Common myeloid progenitor, CD34-positive (primary cell): Measurements from ENCODE around the gene NHLRC3.

Source experiments
- CTCF ChIA-PET: fragments of 350-600 bp; sonication (Branson Sonifier 250); formaldehyde crosslinking; loops from one replicate; lab custom pipeline; 2021; ENCODE audit warnings: antibody characterized with exemption; lab: Charles Lee
- POLR2A ChIA-PET: fragments of 350-600 bp; sonication (Branson Sonifier 250); formaldehyde crosslinking; loops from one replicate; lab custom pipeline; 2021; ENCODE audit warnings: antibody characterized with exemption; lab: Charles Lee
- DNase-seq, 3 donors: peaks; one replicate each; pipeline versions ENCODE4 v3.0.0 to v3.0.0-alpha.2; 2013
- H3K27ac ChIP-seq, 2 experiments: 1 replicate in 1 of 2; 2 replicates in 1 of 2; pipeline ENCODE4 v1.7.0; 2013; ENCODE audit warnings: inconsistent platforms in 2 of 2, low read length in 2 of 2, mild to moderate bottlenecking in 2 of 2, low read depth in 1 of 2, moderate library complexity in 1 of 2; ENCODE audit not compliant: severe bottlenecking in 2 of 2, insufficient read depth in 1 of 2, poor library complexity in 1 of 2
- H3K27me3 ChIP-seq, 5 experiments: replicated peaks in 2 of 5; 1 replicate in 3 of 5; 2 replicates in 2 of 5; pipeline versions ENCODE4 v1.6.1 to v1.7.0; 2013; ENCODE audit warnings: low read length in 4 of 5, mild to moderate bottlenecking in 2 of 5, moderate library complexity in 2 of 5, inconsistent platforms in 1 of 5; ENCODE audit not compliant: insufficient read depth in 5 of 5, control insufficient read depth in 4 of 5
- H3K36me3 ChIP-seq, 4 experiments: 1 replicate in 2 of 4; 2 replicates in 2 of 4; pipeline versions ENCODE4 v1.6.1 to v1.7.0; 2013; ENCODE audit warnings: low read length in 3 of 4, control low read depth in 1 of 4, mild to moderate bottlenecking in 1 of 4; ENCODE audit not compliant: control insufficient read depth in 4 of 4, insufficient read depth in 4 of 4
- H3K4me1 ChIP-seq, 4 experiments: 1 replicate in 3 of 4; 2 replicates in 1 of 4; pipeline versions ENCODE4 v1.6.1 to v1.7.1; 2013; ENCODE audit warnings: low read length in 3 of 4, mild to moderate bottlenecking in 3 of 4, control low read depth in 1 of 4, inconsistent platforms in 1 of 4, moderate library complexity in 1 of 4; ENCODE audit not compliant: control insufficient read depth in 4 of 4, insufficient read depth in 4 of 4; ENCODE audit errors: control extremely low read depth in 1 of 4
- H3K4me3 ChIP-seq, 7 experiments: 1 replicate in 4 of 7; 2 replicates in 3 of 7; pipeline versions ENCODE4 v1.5.1 to v1.7.0; 2013; ENCODE audit warnings: mild to moderate bottlenecking in 7 of 7, low read length in 6 of 7, moderate library complexity in 6 of 7, inconsistent platforms in 2 of 7, low read depth in 2 of 7, control low read depth in 1 of 7; ENCODE audit not compliant: insufficient read depth in 4 of 7, control insufficient read depth in 1 of 7; ENCODE audit errors: extremely low read depth in 1 of 7
- H3K9me3 ChIP-seq, 5 experiments: 1 replicate in 4 of 5; 2 replicates in 1 of 5; pipeline versions ENCODE4 v1.6.1 to v1.7.1; 2013; ENCODE audit warnings: low read length in 4 of 5, mild to moderate bottlenecking in 2 of 5, inconsistent platforms in 1 of 5, low read depth in 1 of 5, moderate library complexity in 1 of 5; ENCODE audit not compliant: control insufficient read depth in 4 of 5, insufficient read depth in 2 of 5; ENCODE audit errors: control extremely low read depth in 1 of 5
- WGBS: methylation state at CpG from one replicate; pipeline ENCODE4 v1.1.5; 2013; ENCODE audit not compliant: insufficient coverage; 5-methylcytosine and 5-hydroxymethylcytosine counted together

Gene NHLRC3

GRCh38 chr13:39052944-39053343 lies 14.7 kb downstream of the NHLRC3 start:
- H3K4me3 ChIP-seq: no peak overlapping the region
- no peak for DNase-seq
- H3K9me3 ChIP-seq: peaks cover 0 to 3% (median 0%) of the 10 kb centered on the region in 5 experiments
- no peak overlapping the region for H3K27ac ChIP-seq
- ChIA-PET POLR2A (no interaction called here), CTCF (interaction anchor here (0.7 to 1.5 kb wide), 4 partner anchors 12 to 1630 kb away, joined by 3 to 4 read pairs (median 4); no protein-coding TSS in a partner anchor)
- no peaks in the 10 kb centered on the region for H3K27me3 ChIP-seq
- peaks cover 0 to 15% (median 6%) of the 10 kb centered on the region in 4 experiments for H3K36me3 ChIP-seq
- H3K4me1 ChIP-seq: no peaks in the 10 kb centered on the region
- WGBS: 98% methylated on average over 5 of the region's 6 CpGs

GRCh38 chr13:39054112-39054511 lies 15.9 kb downstream of the NHLRC3 start:
- CTCF ChIA-PET: no interaction called here
- Histone ChIP-seq H3K4me1 (no peaks in the 10 kb centered on the region), H3K27me3 (no peaks in the 10 kb centered on the region), H3K4me3 (no peak overlapping the region), H3K9me3 (peaks cover 0 to 3% (median 0%) of the 10 kb centered on the region in 5 experiments), H3K36me3 (peaks cover 0 to 13% (median 5%) of the 10 kb centered on the region in 4 experiments), H3K27ac (no peak overlapping the region)
- no peak for DNase-seq
- POLR2A ChIA-PET: no interaction called here
- 75% methylated on average over 2 of the region's 3 CpGs for WGBS

- CTCF ChIA-PET: interaction anchor here (0.9 kb wide), 1 partner anchor 555 kb away, joined by 5 read pairs; no protein-coding TSS in a partner anchor
- WGBS: 100% methylated on average over 1 of the region's 1 CpG
- Histone ChIP-seq H3K4me3 (no peak overlapping the region), H3K27me3 (no peaks in the 10 kb centered on the region), H3K4me1 (no peaks in the 10 kb centered on the region), H3K27ac (no peak overlapping the region), H3K36me3 (peaks cover 0 to 10% (median 4%) of the 10 kb centered on the region in 4 experiments), H3K9me3 (peaks cover 0 to 3% (median 0%) of the 10 kb centered on the region in 5 experiments)
- POLR2A ChIA-PET: no interaction called here
- no peak for DNase-seq
Observed at GRCh38 chr13:39056018-39056417, 17.8 kb downstream of the NHLRC3 start.

GRCh38 chr13:39058040-39058439 lies 19.8 kb downstream of the NHLRC3 start:
- Histone ChIP-seq H3K9me3 (peaks cover 0 to 3% (median 0%) of the 10 kb centered on the region in 5 experiments), H3K4me3 (no peak overlapping the region), H3K36me3 (peaks cover 0 to 10% (median 2%) of the 10 kb centered on the region in 4 experiments), H3K27me3 (no peaks in the 10 kb centered on the region), H3K4me1 (no peaks in the 10 kb centered on the region), H3K27ac (no peak overlapping the region)
- no peak for DNase-seq
- POLR2A ChIA-PET: no interaction called here
- CTCF ChIA-PET: no interaction called here

GRCh38 chr13:39062004-39062403 lies 23.7 kb downstream of the NHLRC3 start:
- ChIA-PET POLR2A (no interaction called here), CTCF (no interaction called here)
- Histone ChIP-seq H3K9me3 (no peaks in the 10 kb centered on the region), H3K36me3 (peaks cover 0 to 6% (median 1%) of the 10 kb centered on the region in 4 experiments), H3K27me3 (no peaks in the 10 kb centered on the region), H3K4me3 (no peak overlapping the region), H3K27ac (no peak overlapping the region), H3K4me1 (no peaks in the 10 kb centered on the region)
- DNase-seq: no peak
- WGBS: 97% methylated on average over 4 of the region's 4 CpGs

GRCh38 chr13:39072842-39073241 lies 34.6 kb downstream of the NHLRC3 start:
- Histone ChIP-seq H3K27me3 (peaks cover 0 to 6% (median 2%) of the 10 kb centered on the region in 5 experiments), H3K9me3 (peaks cover 0 to 1% (median 0%) of the 10 kb centered on the region in 5 experiments), H3K36me3 (no peaks in the 10 kb centered on the region), H3K4me3 (no peak overlapping the region), H3K27ac (no peak overlapping the region), H3K4me1 (no peaks in the 10 kb centered on the region)
- WGBS: 89% methylated on average over 1 of the region's 2 CpGs
- ChIA-PET CTCF (no interaction called here), POLR2A (no interaction called here)
- DNase-seq: no peak

- Histone ChIP-seq H3K4me3 (no peak overlapping the region), H3K36me3 (no peaks in the 10 kb centered on the region), H3K27ac (no peak overlapping the region), H3K27me3 (peaks cover 0 to 6% (median 2%) of the 10 kb centered on the region in 5 experiments), H3K9me3 (peaks cover 0 to 1% (median 0%) of the 10 kb centered on the region in 5 experiments), H3K4me1 (no peaks in the 10 kb centered on the region)
- ChIA-PET CTCF (interaction anchor here (1.5 kb wide), 1 partner anchor 11 kb away, joined by 3 read pairs; no protein-coding TSS in a partner anchor), POLR2A (interaction anchor here (0.6 kb wide), 1 partner anchor 23 kb away, joined by 4 read pairs; no protein-coding TSS in a partner anchor)
- WGBS: 85% methylated on average over 3 of the region's 3 CpGs
- DNase-seq: no peak
Observed at GRCh38 chr13:39073983-39074382, 35.7 kb downstream of the NHLRC3 start.
